WI38 (cell line): Measurements from ENCODE around the gene COX5A.
"Not testable (repeated sequence)": the region's sequence is repeated elsewhere in the genome, so short reads cannot be mapped to it uniquely, and the experiment has no call there.

Experiments
- H3K4me3 ChIP-seq: 2 replicates; pipeline ENCODE4 v1.5.1; 2011; ENCODE audit warnings: low read depth, mild to moderate bottlenecking, control low read depth, low read length
- CTCF ChIP-seq: IDR thresholded peaks from 2 replicates; pipeline ENCODE4 v1.5.1; 2012; ENCODE audit warnings: low read depth, mild to moderate bottlenecking, control low read depth, low read length

The COX5A gene

GRCh38 chr15:74955796-74956647 lies 18.1 kb upstream of the COX5A start:
- TF ChIP-seq CTCF = no peak
- H3K4me3 ChIP-seq = peak overlapping the region; percentile 50

- no peak overlapping the region for H3K4me3 ChIP-seq
- TF ChIP-seq CTCF = no peak
Observed at GRCh38 chr15:74955017-74955416, 17.1 kb upstream of the COX5A start.

DNA sequence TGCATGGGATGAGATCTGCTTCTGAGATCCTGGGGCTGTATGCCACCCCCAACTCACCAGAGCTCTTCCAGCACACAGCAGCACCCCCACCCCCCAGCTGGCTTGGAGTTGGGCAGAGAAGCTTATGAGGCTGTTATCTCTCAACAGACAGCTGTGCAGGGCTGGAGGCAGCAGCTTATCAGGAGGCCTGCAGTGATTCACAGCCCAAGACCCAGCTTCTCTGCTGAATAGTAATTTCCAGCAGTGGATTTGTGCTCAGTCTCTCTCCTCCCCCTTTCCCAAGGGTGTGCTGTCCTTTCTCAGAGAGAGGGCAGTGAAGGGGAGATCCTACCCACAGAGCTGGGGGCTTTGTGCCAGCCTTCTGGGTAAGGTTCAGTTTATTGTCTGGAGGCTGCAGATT lies 16.6 kb upstream of the COX5A start:
- TF ChIP-seq CTCF = no peak
- no peak overlapping the region for H3K4me3 ChIP-seq

GRCh38 chr15:74951006-74951405 lies 13.1 kb upstream of the COX5A start:
- no peak for TF ChIP-seq CTCF
- no peak overlapping the region for H3K4me3 ChIP-seq

GRCh38 chr15:74950078-74950908 lies 12.4 kb upstream of the COX5A start:
- H3K4me3 ChIP-seq = no peak overlapping the region
- peak; percentile 100 for TF ChIP-seq CTCF

GRCh38 chr15:74937272-74937589 lies 642 bp downstream of the COX5A start:
- no peak for TF ChIP-seq CTCF
- peak overlapping the region; percentile 91 for H3K4me3 ChIP-seq

DNA sequence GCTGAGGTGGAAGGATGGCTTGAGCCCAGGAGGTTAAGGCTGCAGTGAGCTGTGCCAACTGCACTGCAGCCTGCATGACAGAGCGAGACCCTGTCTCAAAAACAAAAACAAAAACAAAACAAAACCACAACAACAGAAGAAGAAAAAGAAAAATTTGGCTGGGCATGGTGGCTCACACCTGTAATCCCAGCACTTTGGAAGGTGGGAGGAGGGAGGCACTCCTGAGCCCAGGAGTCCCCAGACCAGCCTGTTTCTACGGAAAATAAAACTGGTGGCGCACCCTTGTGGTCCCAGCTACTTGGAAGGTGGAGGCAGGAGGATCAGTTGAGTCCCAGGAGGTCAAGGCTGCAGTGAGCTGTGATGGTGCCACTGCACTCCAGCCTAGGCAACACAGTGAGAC lies 2.7 kb downstream of the COX5A start:
- H3K4me3 ChIP-seq = not testable (repeated sequence)
